ENCODE results near the gene TMF1.

DNA sequence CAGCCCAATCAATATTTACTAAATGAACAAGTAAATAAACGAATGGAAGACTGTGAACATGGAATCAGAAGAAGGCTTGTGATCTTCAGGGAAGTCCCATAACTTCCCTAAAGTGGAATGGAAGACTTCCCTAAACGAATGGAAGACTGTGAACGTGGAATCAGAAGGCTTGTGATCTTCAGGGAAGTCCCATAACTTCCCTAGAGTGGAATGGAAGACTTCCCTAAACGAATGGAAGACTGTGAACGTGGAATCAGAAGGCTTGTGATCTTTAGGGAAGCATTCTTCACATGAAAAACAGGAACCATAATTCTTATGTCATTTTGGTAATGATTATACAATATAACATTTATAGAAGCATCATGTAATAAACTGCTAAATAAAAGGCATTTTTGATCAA, 77.4 kb downstream of the TMF1 start:
- TF ChIP-seq RARB (CRISPR knock-in tag; IDR thresholded peaks at IDR 0.05) (no peak), SNAI2 (CRISPR knock-in tag; IDR thresholded peaks at IDR 0.05) (no peak), PATZ1 (CRISPR knock-in tag; IDR thresholded peaks at IDR 0.05; ENCODE audit: borderline replicate concordance) (no peak), ARNTL (CRISPR knock-in tag; IDR thresholded peaks at IDR 0.05; ENCODE audit: borderline replicate concordance, low read depth) (no peak), TCF4 (CRISPR knock-in tag; IDR thresholded peaks at IDR 0.05; ENCODE audit: borderline replicate concordance) (no peak), ISL1 (CRISPR knock-in tag; IDR thresholded peaks at IDR 0.05) (no peak), ZNF565 (CRISPR knock-in tag; conservative IDR thresholded peaks at IDR 0.05; ENCODE audit: low read depth) (no peak), OSR1 (CRISPR knock-in tag; IDR thresholded peaks at IDR 0.05) (no peak)
- TF ChIP-seq, protein P1, sequence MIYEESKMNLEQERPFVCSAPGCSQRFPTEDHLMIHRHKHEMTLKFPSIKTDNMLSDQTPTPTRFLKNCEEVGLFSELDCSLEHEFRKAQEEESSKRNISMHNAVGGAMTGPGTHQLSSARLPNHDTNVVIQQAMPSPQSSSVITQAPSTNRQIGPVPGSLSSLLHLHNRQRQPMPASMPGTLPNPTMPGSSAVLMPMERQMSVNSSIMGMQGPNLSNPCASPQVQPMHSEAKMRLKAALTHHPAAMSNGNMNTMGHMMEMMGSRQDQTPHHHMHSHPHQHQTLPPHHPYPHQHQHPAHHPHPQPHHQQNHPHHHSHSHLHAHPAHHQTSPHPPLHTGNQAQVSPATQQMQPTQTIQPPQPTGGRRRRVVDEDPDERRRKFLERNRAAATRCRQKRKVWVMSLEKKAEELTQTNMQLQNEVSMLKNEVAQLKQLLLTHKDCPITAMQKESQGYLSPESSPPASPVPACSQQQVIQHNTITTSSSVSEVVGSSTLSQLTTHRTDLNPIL (CRISPR knock-in tag; IDR thresholded peaks at IDR 0.05; ENCODE audit: low read depth) = no peak
- TF ChIP-seq, protein P2, sequence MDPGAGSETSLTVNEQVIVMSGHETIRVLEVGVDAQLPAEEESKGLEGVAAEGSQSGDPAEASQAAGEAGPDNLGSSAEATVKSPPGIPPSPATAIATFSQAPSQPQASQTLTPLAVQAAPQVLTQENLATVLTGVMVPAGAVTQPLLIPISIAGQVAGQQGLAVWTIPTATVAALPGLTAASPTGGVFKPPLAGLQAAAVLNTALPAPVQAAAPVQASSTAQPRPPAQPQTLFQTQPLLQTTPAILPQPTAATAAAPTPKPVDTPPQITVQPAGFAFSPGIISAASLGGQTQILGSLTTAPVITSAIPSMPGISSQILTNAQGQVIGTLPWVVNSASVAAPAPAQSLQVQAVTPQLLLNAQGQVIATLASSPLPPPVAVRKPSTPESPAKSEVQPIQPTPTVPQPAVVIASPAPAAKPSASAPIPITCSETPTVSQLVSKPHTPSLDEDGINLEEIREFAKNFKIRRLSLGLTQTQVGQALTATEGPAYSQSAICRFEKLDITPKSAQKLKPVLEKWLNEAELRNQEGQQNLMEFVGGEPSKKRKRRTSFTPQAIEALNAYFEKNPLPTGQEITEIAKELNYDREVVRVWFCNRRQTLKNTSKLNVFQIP (CRISPR knock-in tag; IDR thresholded peaks at IDR 0.05; ENCODE audit: borderline replicate concordance, low read depth) = no peak
- TF ChIP-seq, protein P3, sequence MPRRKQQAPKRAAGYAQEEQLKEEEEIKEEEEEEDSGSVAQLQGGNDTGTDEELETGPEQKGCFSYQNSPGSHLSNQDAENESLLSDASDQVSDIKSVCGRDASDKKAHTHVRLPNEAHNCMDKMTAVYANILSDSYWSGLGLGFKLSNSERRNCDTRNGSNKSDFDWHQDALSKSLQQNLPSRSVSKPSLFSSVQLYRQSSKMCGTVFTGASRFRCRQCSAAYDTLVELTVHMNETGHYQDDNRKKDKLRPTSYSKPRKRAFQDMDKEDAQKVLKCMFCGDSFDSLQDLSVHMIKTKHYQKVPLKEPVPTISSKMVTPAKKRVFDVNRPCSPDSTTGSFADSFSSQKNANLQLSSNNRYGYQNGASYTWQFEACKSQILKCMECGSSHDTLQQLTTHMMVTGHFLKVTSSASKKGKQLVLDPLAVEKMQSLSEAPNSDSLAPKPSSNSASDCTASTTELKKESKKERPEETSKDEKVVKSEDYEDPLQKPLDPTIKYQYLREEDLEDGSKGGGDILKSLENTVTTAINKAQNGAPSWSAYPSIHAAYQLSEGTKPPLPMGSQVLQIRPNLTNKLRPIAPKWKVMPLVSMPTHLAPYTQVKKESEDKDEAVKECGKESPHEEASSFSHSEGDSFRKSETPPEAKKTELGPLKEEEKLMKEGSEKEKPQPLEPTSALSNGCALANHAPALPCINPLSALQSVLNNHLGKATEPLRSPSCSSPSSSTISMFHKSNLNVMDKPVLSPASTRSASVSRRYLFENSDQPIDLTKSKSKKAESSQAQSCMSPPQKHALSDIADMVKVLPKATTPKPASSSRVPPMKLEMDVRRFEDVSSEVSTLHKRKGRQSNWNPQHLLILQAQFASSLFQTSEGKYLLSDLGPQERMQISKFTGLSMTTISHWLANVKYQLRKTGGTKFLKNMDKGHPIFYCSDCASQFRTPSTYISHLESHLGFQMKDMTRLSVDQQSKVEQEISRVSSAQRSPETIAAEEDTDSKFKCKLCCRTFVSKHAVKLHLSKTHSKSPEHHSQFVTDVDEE (CRISPR knock-in tag; IDR thresholded peaks at IDR 0.05) = no peak

Data from SK-N-SH treated with all-trans-retinoic acid at 6 μM for 48 hours (cell line).